GM08714 (cell line): ENCODE data around the gene ZFP64.
"Not testable (repeated sequence)": the region's sequence is repeated elsewhere in the genome, so short reads cannot be mapped to it uniquely, and the experiment has no call there.

Source experiments
- H3K4me3 ChIP-seq: fragments of 200-500 bp; sonication (Bioruptor generic); 2 replicates; pipeline ENCODE4 v1.5.1; 2014; ENCODE audit warnings: mild to moderate bottlenecking, low read length, inconsistent platforms
- ZNF274 ChIP-seq: IDR thresholded peaks from 2 replicates; pipeline ENCODE4 v1.6.1; 2012; ENCODE audit warnings: mild to moderate bottlenecking, low read depth, low read length

The ZFP64 gene

DNA sequence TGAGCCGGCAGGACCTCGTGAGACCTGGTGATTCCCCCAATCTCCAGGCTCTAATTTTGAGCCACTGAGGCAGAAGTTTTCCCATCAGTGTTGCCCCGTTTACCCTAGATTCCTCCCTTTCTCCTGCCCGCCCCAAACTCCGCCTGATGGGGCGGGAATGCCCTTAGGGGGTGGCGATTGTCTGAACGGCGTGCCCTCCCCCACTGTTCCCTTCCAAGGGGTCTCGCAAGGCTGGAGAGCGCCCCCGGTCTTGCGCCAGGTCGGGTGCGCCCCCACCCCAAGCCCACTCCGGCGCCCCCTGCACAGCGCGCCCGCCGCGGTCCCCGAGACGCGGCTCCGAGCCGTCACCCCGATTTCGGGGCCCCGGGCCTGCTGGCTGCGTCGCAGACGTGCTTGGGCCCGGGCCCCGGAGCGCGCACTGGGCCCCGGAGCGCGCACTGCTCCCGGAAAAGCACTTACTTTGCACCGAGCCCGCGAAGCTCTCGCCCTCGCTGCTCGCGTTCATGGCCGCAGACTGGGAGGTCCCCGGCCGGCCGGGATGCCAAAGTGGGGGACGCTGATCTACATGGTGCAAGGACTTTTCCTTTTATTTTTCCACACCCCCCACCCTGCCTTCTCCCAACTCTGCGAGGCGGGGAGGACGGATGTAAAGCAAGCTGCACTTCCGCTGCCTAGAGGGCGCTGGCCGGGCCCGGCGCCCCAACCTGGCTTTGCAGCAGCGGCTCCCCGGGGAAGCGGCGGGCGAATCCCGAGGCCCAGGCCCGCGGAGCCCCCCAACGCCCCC is at the start of gene ZFP64:
TSS of gene ZFP64 (minus strand) at position 648 of the 784 bp plus-strand sequence. CDS start at position 505, 143 bp downstream.
- H3K4me3 ChIP-seq: peak within 1 kb of the TSS; percentile 82
- TF ChIP-seq ZNF274: no peak

DNA sequence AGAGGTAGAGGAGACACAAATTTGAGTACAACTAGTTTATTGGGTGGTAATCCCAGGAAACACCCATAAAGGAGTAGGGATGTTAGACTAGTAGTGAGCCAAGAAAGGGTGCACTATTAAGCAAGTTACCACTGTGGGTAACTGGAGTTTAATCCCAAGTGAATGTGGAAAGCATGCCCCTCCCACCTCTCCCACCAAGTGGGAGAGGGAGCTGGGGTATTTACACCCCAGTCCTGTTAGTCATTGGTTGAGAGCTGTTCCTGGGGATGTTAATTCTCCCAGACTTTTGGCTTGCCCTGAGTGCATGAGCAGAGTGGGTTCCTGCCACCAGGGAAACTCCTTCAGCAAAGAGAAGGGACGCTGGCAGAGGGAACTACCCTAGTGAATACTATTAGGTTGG is 49.2 kb upstream of the ZFP64 start:
- no peak for TF ChIP-seq ZNF274
- H3K4me3 ChIP-seq: no peak overlapping the region

DNA sequence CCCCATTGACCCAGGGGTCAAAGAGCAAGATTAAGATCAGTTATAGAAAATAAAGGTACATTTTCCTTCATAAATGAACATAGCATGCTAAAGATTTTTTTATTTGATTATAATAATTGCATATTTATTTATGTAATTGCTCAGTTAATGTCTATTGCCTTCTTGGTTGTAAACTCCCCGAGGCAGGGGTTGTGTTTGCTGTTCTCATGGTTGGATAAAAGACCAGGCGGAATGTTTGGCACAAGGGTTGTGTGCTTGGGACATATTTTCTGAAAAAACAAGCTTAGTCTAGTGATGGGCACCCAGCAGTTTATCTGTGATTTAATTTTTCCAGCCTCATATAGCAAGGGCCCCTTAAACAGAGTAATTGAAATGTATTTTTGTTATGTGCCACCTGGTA is 47.5 kb upstream of the ZFP64 start:
- TF ChIP-seq ZNF274: no peak
- no peak overlapping the region for H3K4me3 ChIP-seq

DNA sequence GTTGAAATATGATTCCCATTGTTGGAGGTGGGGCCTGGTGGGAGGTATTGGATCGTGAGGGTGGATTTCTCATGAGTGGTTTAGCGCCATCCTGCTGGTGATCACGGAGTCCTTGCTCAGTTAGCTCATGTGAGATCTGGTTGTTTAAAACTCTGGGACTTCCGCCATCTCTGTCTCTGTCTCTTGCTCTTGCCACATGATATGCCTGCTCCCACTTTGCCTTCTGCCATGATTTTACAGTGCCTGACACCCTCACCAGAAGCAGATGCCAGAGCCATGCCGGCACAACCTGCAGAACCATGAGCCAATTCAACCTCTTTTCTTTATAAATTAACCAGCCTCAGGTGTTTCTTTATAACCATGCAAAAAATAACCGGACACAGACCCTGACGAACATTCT is 44.7 kb upstream of the ZFP64 start:
- no peak overlapping the region for H3K4me3 ChIP-seq
- no peak for TF ChIP-seq ZNF274

DNA sequence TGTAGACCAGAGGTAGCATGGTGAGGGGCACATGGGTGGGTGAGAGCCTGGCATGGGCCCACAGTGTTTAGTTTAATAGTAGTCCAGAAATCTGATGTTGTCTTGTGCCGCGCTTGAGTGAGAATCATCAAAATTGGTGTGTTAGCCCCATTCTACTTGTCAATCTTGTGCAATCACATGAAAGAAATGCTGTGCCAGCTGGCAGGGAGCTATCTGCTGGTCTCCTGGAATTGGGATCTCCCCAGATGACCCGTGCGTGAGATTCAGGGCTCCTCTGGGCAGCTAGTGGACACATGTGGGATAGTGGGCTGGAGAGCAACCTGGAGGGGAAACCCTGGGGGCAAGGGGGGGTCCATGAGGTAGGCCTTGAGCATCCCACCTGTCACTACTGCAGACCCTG is 43.5 kb upstream of the ZFP64 start:
- no peak for TF ChIP-seq ZNF274

DNA sequence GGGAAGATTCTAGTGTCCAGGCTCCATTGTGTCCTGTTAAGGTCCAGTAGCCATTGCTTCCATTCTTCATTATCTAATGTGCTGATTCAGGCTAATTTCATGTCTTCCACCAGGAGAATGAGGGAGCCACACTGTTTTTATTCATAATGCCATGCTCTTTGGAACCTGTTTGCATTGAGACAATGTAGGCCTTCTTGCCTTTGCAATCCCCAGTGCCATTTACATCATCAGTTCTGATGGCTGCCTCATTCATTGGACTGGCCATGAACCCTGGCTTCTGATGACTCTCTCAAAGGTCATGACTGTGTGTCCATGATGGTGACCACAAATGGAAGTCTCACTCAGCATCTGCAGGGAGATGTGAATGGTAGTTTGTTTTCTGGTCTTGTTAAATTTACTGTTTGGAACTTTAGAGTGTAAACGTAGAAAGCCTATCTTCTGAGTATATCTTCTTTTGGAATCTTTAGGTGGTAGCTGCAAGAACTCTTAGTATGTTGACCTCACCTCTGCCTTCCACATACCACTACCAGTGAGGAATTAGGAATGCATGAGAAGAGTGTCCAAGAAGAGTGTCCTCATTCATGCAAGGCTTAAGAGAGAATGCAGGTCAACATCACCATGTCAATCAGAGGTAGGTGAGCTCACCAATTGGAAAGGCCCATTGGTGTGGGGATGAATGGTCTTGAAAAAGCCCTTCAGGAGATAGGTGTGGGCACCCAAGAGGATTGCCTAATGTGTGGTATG is 42.9 kb upstream of the ZFP64 start:
- TF ChIP-seq ZNF274: no peak
- H3K4me3 ChIP-seq: no peak overlapping the region

More for the DNA sequence above, 43.5 kb upstream of the ZFP64 start:
- no peak overlapping the region for H3K4me3 ChIP-seq

DNA sequence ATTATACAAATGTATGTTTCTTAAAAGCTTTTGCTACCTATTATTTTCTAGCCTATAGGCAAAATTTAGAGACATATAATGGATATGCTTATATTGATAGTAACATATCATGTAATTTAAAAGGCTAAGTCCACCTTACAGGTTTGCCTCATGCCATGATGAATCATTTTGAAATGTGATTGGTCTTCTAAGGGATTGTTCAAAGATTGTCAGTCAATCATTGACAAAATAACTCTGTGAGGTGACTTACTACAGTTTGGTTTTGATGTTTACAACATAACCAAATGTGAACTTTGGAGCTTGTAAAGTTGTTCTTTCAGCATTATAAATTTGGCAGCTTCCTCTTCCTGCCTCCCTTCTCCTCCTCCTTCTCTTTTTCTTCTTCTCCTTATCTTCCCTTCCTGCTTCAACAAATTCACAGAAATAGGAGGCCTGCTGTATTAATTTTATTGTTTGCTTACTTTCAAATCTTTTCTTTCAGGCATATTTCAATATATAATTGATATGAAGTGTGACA is 39.7 kb upstream of the ZFP64 start:
- no peak overlapping the region for H3K4me3 ChIP-seq
- TF ChIP-seq ZNF274: no peak

DNA sequence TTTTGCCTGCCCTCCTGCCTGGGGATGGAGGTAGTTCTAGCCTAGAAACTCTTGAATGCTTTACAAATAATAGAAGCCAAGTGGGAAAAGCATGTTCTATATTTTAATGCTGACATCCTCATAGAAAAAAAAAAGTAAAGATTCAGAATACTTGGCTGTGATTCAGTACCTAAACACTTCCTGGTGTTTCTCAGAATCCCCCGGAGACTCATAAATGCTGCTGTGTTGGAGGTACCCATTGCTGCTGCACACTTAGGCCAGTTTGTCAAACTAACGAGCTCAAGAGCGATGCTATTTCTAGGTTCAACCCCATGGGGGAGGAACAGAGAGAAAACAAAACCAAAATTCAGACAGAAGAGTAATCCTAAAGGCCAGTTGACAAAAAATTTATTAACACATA is 38.8 kb upstream of the ZFP64 start:
- no peak overlapping the region for H3K4me3 ChIP-seq
- TF ChIP-seq ZNF274: no peak

DNA sequence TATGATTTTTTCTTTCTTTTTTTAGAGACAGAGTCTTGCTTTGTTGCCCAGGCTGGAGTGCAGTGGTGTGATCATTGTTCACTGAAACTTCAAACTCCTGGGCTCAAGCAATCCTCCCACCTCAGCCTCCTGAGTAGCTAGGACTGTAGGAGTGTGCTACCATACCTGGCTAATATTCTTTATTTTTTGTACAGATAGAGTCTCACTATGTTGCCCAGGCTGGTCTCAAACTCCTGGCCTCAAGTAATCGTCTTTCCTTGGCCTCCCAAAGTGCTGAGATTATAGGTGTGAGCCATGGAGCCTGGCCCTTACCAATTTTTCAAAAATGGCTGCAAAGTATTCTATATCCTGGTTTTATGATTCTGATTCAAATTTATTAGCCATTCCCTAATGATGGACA is 37.8 kb upstream of the ZFP64 start:
- not testable (repeated sequence) for H3K4me3 ChIP-seq

DNA sequence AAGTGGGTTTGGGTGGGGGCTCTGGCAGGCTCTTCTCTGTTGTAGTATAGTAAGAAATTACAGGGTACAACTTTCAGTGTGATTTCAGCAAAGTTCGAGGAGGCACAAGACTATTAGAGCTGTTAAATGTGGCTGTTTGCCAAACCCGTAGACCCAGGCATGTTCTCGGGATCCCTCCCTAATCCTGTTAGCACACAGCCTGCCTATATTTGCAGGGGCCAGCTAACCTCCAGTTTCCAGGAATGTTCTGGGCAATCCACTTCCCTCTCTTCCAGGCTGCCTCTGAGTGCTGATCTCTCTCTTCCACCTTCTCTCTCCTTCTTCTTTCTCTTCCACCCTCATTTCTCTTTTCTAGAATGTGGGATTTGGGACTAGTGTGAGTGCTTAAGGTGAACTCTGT is 34.8 kb upstream of the ZFP64 start:
- H3K4me3 ChIP-seq: no peak overlapping the region
- TF ChIP-seq ZNF274: no peak

DNA sequence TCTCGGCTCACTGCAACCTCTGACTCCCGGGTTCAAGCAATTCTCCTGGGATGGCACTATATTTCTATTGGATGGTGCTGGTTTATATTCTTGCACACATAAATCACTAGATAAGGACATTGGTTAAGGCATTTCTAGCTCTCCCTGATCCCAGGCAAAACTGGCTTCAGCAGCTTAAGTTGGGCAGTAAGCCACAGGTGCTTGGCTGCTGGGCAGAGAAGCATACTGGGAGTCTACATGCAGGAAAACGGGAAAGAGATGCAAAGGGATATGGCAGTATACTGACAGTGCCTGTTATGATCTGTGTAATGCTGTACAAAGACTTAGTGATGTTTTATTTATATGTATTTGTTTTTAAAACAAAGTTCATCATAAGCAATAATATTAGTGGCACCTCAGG is 33.3 kb upstream of the ZFP64 start:
- H3K4me3 ChIP-seq: no peak overlapping the region
- TF ChIP-seq ZNF274: no peak

DNA sequence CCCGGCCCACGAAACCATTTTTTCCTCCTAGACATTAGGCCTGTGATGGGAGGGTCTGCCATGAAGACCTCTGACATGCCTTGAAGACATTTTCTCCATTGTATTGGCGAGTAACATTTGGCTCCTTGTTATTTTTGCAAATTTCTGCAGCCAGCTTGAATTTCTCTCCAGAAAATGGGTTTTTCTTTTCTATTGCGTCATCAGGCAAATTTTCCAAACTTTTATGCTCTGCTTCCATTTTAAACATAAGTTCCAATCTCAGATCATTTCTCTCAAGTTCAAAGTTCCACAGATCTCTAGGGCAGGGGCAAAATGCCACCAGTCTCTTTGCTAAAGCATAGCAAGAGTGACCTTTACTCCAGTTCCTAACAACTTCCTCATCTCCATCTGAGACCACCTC is 29.8 kb upstream of the ZFP64 start:
- H3K4me3 ChIP-seq: not testable (repeated sequence)

DNA sequence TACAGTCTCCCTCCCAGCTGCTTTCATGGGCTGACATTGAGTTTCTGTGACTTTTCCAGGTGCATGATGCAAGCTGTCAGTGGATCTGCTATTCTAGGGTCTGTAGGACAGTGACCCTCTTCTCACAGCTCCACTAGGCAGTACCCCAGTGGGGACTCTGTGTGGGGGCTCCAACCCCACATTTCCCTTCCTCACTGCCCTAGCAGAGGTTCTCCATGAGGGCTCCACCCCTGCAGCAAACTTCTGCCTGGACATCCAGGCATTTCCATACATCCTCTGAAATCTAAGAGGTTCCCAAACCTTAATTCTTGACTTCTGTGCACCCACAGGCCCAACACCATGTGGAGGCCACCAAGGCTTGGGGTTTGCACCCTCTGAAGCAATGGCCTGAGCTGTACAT is 29.3 kb upstream of the ZFP64 start:
- H3K4me3 ChIP-seq: not testable (repeated sequence)

DNA sequence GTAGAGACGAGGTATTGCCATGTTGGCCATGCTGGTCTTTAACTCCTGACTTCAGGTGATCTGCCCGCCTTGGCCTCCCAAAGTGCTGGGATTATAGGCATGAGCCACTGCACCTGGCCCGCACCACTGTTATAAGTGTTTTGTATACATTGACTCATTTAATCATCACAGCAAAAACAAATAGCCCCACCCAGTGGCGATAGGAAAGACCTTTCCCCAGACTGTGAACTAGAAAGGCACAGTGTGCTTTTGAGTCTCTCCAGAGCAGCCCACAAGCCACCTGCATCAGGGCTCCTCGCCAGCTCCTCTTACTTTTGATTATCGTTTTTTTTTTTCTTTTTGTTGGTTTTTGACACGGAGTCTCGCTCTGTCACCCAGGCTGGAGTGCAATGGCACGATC is 27.9 kb upstream of the ZFP64 start:
- TF ChIP-seq ZNF274: no peak

DNA sequence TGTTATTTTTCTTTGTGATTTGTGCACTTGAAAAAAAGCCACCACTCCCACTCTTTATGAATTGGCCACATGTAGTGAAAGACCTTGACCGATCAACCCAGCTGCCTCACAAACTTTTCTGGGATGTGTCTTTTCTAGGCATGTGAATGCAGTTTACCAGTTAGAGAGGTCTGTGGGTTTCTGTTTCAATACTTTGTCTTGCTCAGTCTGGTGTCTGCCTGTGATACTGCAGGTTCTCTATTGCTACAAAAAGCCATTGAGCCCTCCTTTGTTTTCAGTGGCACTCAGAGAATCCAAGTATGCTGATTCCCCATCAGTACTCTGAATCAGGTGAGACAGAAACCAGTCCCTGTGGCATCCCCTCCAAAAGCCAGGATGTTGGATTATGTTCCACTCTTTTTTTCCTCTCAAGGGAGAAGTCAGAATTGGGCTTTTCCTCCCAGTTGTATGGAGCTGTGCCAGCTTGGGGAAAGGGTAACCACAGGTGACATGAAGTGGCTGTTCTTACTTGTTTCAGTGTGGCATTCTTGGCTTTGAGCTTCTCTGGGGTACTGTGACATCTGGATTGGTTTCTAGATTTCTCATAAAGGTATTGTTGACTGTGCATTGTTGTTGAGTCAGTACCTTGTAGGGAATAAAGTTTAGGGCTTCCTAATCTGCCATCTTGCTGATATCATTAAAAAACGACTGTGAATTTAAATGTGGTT is 26.3 kb upstream of the ZFP64 start:
- TF ChIP-seq ZNF274: no peak
- H3K4me3 ChIP-seq: no peak overlapping the region

More for the DNA sequence above, 27.9 kb upstream of the ZFP64 start:
- no peak overlapping the region for H3K4me3 ChIP-seq
